Measurements from ENCODE around the gene CFAP100. TPM values are rescaled to one million over a fixed set of nuclear protein-coding genes. Genes with fewer than 3 reads are reported as not detected.

The CFAP100 gene
- total RNA-seq, 3 donors from 2014 or later (not counting 1 experiment from before 2014, with no cell fraction given): not detected

DNA sequence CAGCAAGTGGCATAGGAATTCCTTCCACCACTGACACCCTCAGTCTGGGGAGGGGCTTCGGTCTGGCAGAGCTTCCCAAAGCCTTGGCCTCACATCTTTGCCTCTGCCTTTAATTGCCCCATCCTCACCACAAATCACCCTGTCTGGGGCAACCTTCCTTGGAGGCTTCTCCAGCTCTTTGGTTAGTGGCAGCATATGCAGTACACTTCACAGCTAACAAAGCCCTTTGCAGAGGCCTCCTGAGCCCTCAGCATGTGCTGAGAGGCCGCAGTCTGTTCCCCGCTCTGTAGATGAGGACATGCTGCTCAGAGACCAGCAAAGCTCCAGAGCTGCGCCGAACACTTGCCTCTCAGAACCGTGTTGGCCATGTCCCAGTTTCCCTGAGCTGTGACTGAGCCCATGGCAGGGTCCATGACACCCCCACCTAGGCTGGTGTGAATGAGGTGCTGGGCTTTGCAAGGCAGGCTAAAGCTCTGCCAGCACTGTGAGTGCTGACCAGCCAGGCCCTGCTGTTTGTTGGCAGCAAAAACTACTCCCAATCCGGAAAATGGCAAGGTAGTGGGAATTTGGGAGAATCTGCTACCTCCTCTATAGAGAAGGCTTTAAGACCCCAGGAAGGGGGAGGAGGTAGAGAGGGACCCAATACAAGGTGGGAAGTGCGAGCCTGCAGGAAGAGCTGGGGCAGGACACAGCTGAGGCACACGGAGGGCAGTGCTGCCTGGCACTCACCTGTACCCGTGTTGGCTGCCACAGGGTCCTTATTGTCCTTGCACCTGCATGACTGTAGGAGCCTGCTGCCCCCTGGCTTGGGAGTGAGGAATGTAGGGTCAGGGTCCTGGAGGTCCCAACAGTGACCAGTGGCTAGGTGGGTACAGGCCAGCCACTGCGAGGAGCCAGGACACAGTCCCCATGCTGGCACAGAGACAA lies 29.1 kb upstream of the CFAP100 start:
- whole genome bisulfite sequencing (ENCODE audit: insufficient coverage): 87% methylated on average over 10 of the region's 11 CpGs
- no peaks in the 10 kb centered on the region for H3K9me3 ChIP-seq (ENCODE audit: control insufficient read depth, insufficient read depth, low read length)
- no peak for ATAC-seq
- H3K4me3 ChIP-seq (ENCODE audit: low read length): no peak overlapping the region
- no peaks in the 10 kb centered on the region for H3K4me1 Mint-ChIP-seq
- no peaks in the 10 kb centered on the region for H3K36me3 Mint-ChIP-seq
- H3K4me1 ChIP-seq (ENCODE audit: control insufficient read depth, insufficient read depth, low read length): no peaks in the 10 kb centered on the region
- H3K27me3 Mint-ChIP-seq (ENCODE audit: low read depth in 2 of 2): peaks cover 5 to 17% of the 10 kb centered on the region in 2 donors
- H3K9me3 Mint-ChIP-seq: no peaks in the 10 kb centered on the region
- TF ChIP-seq, protein P1, sequence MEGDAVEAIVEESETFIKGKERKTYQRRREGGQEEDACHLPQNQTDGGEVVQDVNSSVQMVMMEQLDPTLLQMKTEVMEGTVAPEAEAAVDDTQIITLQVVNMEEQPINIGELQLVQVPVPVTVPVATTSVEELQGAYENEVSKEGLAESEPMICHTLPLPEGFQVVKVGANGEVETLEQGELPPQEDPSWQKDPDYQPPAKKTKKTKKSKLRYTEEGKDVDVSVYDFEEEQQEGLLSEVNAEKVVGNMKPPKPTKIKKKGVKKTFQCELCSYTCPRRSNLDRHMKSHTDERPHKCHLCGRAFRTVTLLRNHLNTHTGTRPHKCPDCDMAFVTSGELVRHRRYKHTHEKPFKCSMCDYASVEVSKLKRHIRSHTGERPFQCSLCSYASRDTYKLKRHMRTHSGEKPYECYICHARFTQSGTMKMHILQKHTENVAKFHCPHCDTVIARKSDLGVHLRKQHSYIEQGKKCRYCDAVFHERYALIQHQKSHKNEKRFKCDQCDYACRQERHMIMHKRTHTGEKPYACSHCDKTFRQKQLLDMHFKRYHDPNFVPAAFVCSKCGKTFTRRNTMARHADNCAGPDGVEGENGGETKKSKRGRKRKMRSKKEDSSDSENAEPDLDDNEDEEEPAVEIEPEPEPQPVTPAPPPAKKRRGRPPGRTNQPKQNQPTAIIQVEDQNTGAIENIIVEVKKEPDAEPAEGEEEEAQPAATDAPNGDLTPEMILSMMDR (IDR thresholded peaks at IDR 0.05): no peak
- H3K27ac ChIP-seq (ENCODE audit: low read length): no peak overlapping the region
- intact Hi-C loops (cut with micrococcal nuclease): no loop called here
- no peaks in the 10 kb centered on the region for H3K36me3 ChIP-seq (ENCODE audit: control insufficient read depth, insufficient read depth, low read length)
- no peak overlapping the region for H3K4me3 Mint-ChIP-seq
- no peaks in the 10 kb centered on the region for H3K27me3 ChIP-seq (ENCODE audit: control insufficient read depth, insufficient read depth, low read length)
- no peak for DNase-seq
- H3K27ac Mint-ChIP-seq: no peak overlapping the region

DNA sequence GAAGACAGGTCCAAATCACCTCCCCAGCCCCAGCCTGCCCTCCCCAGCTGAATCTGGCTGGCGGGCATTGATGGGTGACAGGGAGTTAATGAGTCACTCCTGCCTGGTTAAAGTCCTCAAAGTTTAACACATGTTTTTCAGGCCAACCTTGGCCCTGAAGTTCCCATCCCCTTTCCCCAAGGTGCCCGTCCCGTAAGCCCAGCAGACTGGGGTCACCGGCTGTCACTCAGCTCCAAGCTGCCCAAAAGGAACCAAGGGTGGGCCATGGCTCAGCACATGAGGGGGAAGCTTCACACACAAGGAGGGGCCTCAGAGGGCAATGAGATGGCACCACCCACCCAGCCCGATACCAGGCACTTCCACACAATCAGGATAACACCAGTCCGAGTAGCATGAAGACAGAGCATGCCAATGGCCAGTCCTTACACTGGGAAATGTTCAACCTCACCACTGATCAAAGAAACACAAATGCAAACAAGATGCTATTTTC lies 27.3 kb upstream of the CFAP100 start:
- Histone ChIP-seq H3K4me3 (ENCODE audit: low read length) (no peak overlapping the region), H3K4me1 (ENCODE audit: control insufficient read depth, insufficient read depth, low read length) (no peaks in the 10 kb centered on the region), H3K27me3 (ENCODE audit: control insufficient read depth, insufficient read depth, low read length) (no peaks in the 10 kb centered on the region), H3K27ac (ENCODE audit: low read length) (no peak overlapping the region), H3K9me3 (ENCODE audit: control insufficient read depth, insufficient read depth, low read length) (no peaks in the 10 kb centered on the region), H3K36me3 (ENCODE audit: control insufficient read depth, insufficient read depth, low read length) (no peaks in the 10 kb centered on the region)
- H3K27ac Mint-ChIP-seq: no peak overlapping the region
- WGBS (ENCODE audit: insufficient coverage): 91% methylated on average over 6 of the region's 6 CpGs
- no peaks in the 10 kb centered on the region for H3K9me3 Mint-ChIP-seq
- intact Hi-C loops (cut with micrococcal nuclease): no loop called here
- no peak overlapping the region for H3K4me3 Mint-ChIP-seq
- DNase-seq (no peak), ATAC-seq (no peak)
- TF ChIP-seq, protein P1 (IDR thresholded peaks at IDR 0.05): no peak
- peaks cover 4 to 6% of the 10 kb centered on the region in 2 donors for H3K27me3 Mint-ChIP-seq (ENCODE audit: low read depth in 2 of 2)
- H3K4me1 Mint-ChIP-seq: no peaks in the 10 kb centered on the region
- no peaks in the 10 kb centered on the region for H3K36me3 Mint-ChIP-seq

DNA sequence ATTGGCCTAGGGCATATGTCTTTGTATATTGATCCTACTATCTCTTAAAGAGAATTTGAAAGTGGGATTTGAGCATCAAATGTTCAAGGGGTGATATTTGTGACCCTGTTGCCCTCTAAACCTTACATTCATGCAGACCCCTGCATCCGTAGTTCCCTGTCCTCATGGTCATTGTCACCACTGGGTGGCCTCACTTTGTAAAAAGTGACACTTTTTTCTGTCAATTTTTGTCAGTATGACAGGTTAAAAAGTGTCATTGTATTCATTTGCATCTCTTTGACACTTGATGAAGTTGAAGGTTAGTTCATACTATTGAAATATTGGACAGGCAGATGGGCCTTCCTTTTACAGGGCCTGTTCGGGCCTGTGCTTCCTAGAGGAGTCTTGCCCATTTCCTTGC lies 25.2 kb upstream of the CFAP100 start:
- H3K27me3 Mint-ChIP-seq (ENCODE audit: low read depth in 2 of 2): no peaks in the 10 kb centered on the region

More for the DNA sequence above, 25.2 kb upstream of the CFAP100 start:
- Mint-ChIP-seq H3K36me3 (no peaks in the 10 kb centered on the region), H3K4me1 (no peaks in the 10 kb centered on the region), H3K27ac (no peak overlapping the region), H3K9me3 (no peaks in the 10 kb centered on the region), H3K4me3 (no peak overlapping the region)
- intact Hi-C loops (cut with micrococcal nuclease): no loop called here
- Histone ChIP-seq H3K27ac (ENCODE audit: low read length) (no peak overlapping the region), H3K9me3 (ENCODE audit: control insufficient read depth, insufficient read depth, low read length) (no peaks in the 10 kb centered on the region), H3K4me1 (ENCODE audit: control insufficient read depth, insufficient read depth, low read length) (no peaks in the 10 kb centered on the region), H3K36me3 (ENCODE audit: control insufficient read depth, insufficient read depth, low read length) (no peaks in the 10 kb centered on the region), H3K4me3 (ENCODE audit: low read length) (no peak overlapping the region), H3K27me3 (ENCODE audit: control insufficient read depth, insufficient read depth, low read length) (no peaks in the 10 kb centered on the region)
- TF ChIP-seq, protein P1 (IDR thresholded peaks at IDR 0.05): no peak
- no peak for DNase-seq
- 90% methylated on average over 2 of the region's 2 CpGs for WGBS (ENCODE audit: insufficient coverage)
- ATAC-seq: no peak

All from natural killer cell (primary cell).